ENCODE data around the gene FCHO1.

Gene FCHO1

GRCh38 chr19:17807731-17808316 is 56.5 kb downstream of the FCHO1 start:
- no peak for DNase-seq
- in situ Hi-C loops (cut with MboI; ENCODE audit: low pct_unique_long_range_greater_than_20kb, low sequenced_read_pairs), result no loop called here

GRCh38 chr19:17811103-17811502 is 59.8 kb downstream of the FCHO1 start:
- no peak for DNase-seq
- in situ Hi-C loops (cut with MboI; ENCODE audit: low pct_unique_long_range_greater_than_20kb, low sequenced_read_pairs), result no loop called here

GRCh38 chr19:17811681-17812080 is 60.4 kb downstream of the FCHO1 start:
- in situ Hi-C loops (cut with MboI; ENCODE audit: low pct_unique_long_range_greater_than_20kb, low sequenced_read_pairs), result no loop called here
- DNase-seq, result no peak

- no peak for DNase-seq
- in situ Hi-C loops (cut with MboI; ENCODE audit: low pct_unique_long_range_greater_than_20kb, low sequenced_read_pairs), result no loop called here
These were observed 60.8 kb downstream of the FCHO1 start for GRCh38 chr19:17812099-17812498.

- in situ Hi-C loops (cut with MboI; ENCODE audit: low pct_unique_long_range_greater_than_20kb, low sequenced_read_pairs), result no loop called here
- no peak for DNase-seq
These were observed 66.5 kb downstream of the FCHO1 start for GRCh38 chr19:17817668-17818363.

GRCh38 chr19:17821190-17821589 is 69.9 kb downstream of the FCHO1 start, which contains the start of gene INSL3:
TSS of gene INSL3 (minus strand) at chr19:17821519. CDS start at chr19:17821506, 13 bp downstream.
- no peak for DNase-seq
- in situ Hi-C loops (cut with MboI; ENCODE audit: low pct_unique_long_range_greater_than_20kb, low sequenced_read_pairs), result no loop called here

GRCh38 chr19:17824339-17824738 is 73.1 kb downstream of the FCHO1 start:
- no peak for DNase-seq
- in situ Hi-C loops (cut with MboI; ENCODE audit: low pct_unique_long_range_greater_than_20kb, low sequenced_read_pairs), result no loop called here

GRCh38 chr19:17826508-17827056 is 75.3 kb downstream of the FCHO1 start:
- no peak for DNase-seq
- in situ Hi-C loops (cut with MboI; ENCODE audit: low pct_unique_long_range_greater_than_20kb, low sequenced_read_pairs), result no loop called here

GRCh38 chr19:17829855-17830566 is 78.7 kb downstream of the FCHO1 start:
- DNase-seq, result no peak
- in situ Hi-C loops (cut with MboI; ENCODE audit: low pct_unique_long_range_greater_than_20kb, low sequenced_read_pairs), result no loop called here

GRCh38 chr19:17830567-17831418 is 79.5 kb downstream of the FCHO1 start:
- in situ Hi-C loops (cut with MboI; ENCODE audit: low pct_unique_long_range_greater_than_20kb, low sequenced_read_pairs), result no loop called here
- no peak for DNase-seq

- DNase-seq, result no peak
- in situ Hi-C loops (cut with MboI; ENCODE audit: low pct_unique_long_range_greater_than_20kb, low sequenced_read_pairs), result no loop called here
These were observed 80.2 kb downstream of the FCHO1 start for GRCh38 chr19:17831419-17831888.

GRCh38 chr19:17832443-17833208 is 81.3 kb downstream of the FCHO1 start:
- no peak for DNase-seq
- in situ Hi-C loops (cut with MboI; ENCODE audit: low pct_unique_long_range_greater_than_20kb, low sequenced_read_pairs), result no loop called here

- DNase-seq, result no peak
- in situ Hi-C loops (cut with MboI; ENCODE audit: low pct_unique_long_range_greater_than_20kb, low sequenced_read_pairs), result no loop called here
These were observed 83.3 kb downstream of the FCHO1 start for GRCh38 chr19:17834350-17835181.

GRCh38 chr19:17835182-17836006 is 84.1 kb downstream of the FCHO1 start:
- in situ Hi-C loops (cut with MboI; ENCODE audit: low pct_unique_long_range_greater_than_20kb, low sequenced_read_pairs), result no loop called here
- no peak for DNase-seq

- DNase-seq, result no peak
- in situ Hi-C loops (cut with MboI; ENCODE audit: low pct_unique_long_range_greater_than_20kb, low sequenced_read_pairs), result no loop called here
These were observed 85.3 kb downstream of the FCHO1 start for GRCh38 chr19:17836530-17836929.

- DNase-seq, result no peak
- in situ Hi-C loops (cut with MboI; ENCODE audit: low pct_unique_long_range_greater_than_20kb, low sequenced_read_pairs), result no loop called here
These were observed 86.7 kb downstream of the FCHO1 start for GRCh38 chr19:17837972-17838371.
